ENCODE measurements around the gene ARHGEF28.

ARHGEF28 gene

DNA sequence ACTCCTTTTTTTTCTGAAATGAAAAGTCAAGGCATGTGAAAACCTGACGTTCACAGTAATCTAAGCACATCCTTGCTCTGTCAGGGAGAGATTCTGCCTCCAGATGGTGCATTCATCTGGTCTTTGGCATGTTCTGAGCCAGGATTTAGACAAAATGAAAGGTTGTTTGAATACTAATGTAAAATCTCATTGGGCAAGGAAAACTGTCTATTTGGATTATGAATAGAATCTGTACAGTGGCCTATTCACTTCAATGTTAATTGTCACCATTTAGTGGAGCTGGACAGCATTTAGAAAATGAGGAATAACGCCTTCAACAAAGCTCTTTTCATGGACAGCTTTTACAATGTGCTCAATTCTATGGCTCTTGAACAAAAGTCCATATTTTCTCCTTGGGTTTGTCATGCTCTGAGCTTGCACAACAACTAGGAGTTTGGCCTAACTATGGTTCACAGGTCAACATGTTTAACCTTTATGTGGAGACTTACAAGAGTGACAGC, 28.9 kb downstream of the ARHGEF28 start:
- no peak for DNase-seq

DNA sequence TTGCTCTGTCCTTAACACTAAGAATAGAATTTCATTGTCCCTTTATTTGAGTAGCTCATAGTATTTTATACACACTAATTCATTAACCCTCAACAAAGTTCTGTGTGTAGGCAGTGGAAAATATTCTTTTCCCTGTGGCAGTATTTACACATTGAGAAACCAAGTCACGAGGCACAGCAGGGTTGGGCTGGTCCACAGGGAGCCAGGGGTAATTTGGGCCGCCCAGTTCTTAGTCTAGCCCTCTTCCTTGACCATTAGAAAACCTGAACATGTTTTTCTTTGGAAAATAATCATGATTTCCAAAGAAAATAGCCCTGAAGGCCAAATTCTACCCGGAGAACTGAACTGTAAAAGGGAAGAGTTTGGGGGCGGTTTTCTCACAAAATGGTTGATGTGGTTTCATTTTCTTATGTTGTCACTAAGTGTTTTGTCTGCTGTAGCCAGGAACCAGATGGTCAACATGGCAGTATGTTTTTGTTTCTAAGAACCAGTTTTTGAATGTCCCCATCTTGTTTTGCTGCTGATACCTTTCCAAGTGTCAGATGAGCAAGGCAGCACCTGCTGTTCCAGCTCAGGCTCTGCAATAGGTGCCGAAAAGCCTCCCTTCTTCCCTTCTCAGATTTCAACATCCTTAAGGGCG, 29.6 kb downstream of the ARHGEF28 start:
- no peak for DNase-seq

- no peak for DNase-seq
Measured at GRCh38 chr5:73661753-73662152, 35.8 kb downstream of the ARHGEF28 start.

GRCh38 chr5:73663161-73663859, 37.3 kb downstream of the ARHGEF28 start:
- no peak for DNase-seq

DNA sequence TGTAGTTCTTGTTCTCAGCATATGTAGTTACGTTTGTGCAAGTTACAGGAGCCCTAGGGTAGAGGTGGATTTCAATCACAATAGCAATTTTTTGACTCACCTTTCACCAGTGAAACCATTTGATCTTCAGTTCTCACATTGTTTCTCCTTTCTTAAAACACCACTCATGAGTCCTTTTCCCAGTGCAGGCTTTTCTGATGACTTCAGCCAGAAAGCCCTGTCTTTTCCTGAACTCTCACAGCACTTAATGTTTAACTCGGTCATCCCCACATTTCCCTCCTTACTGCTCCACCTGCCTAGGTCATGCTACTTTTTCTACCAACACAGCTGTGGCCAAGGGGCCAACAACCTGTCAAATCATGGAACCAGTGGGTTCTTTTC, 37.9 kb downstream of the ARHGEF28 start:
- no peak for DNase-seq

DNA sequence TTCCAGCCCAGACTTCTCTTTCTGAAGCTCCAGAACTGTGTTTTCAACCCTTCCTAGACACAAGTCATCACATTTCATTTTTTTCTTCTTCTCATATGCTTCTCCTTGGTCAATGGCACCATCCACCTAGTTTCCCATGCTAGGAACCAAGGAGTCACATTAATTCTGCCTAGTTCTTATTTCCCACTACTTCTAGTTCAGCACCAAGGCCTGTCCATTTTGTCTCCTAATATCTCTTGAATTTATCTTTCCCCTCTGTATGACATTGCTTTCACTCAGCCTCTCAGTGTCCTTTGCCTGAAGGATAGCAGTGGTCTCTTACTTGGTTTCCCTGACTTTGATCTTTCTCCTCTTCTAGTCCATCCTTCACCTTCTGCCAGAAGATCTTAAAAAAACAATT, 38.8 kb downstream of the ARHGEF28 start:
- no peak for DNase-seq

DNA sequence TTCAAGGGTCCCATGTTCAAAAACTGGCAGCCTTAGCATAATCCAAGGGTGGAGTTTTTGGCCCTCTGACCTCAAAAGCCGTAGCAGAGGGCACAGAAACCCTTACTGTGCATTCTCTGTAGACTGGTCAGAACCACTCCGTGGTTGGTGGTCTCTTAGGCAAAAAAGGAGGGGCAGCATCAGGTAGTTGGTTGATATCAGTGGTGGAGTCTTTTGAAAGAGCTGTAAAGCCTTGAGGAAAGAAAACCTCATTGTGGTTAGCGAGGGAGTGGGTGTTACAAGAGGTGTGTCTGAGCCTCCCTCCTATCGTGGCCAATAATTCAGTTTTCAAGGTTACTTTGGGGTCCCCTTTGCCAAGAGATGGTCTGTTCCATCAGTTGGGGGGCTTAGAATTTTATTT, 40.9 kb downstream of the ARHGEF28 start:
- DNase-seq = no peak

GRCh38 chr5:73668017-73668416, 42.0 kb downstream of the ARHGEF28 start:
- DNase-seq = no peak

DNA sequence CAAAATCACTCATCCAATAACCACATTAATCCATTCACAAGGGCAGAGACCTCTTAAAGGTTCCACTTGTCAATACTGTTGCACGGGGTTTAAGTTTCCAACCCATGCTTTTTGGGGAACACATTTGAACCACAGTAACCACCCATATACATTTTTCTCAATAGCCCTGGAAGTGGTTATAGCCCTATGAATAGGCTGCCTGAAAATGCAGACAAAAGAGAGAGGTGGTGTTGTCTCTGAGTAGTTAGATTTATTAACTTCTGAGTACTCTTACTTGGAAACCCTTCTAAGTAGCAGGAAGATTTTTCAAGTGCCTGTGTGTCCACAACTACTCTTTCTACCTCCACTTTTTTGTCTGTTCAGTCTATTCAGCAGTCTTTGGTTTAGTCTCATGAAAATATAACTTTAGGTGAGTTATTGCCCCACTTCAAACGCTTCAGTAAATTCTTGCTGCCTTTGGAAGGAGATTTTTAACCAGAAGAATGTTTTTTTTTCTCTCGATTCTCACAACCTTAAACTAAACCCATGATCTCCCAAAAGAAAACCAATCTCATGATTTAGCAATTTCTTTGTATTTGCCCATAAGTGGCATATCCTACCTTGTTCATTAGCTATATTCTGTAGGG, 42.6 kb downstream of the ARHGEF28 start:
- DNase-seq = peak; percentile 16 to 41

GRCh38 chr5:73670731-73671130, 44.7 kb downstream of the ARHGEF28 start:
- no peak for DNase-seq

DNA sequence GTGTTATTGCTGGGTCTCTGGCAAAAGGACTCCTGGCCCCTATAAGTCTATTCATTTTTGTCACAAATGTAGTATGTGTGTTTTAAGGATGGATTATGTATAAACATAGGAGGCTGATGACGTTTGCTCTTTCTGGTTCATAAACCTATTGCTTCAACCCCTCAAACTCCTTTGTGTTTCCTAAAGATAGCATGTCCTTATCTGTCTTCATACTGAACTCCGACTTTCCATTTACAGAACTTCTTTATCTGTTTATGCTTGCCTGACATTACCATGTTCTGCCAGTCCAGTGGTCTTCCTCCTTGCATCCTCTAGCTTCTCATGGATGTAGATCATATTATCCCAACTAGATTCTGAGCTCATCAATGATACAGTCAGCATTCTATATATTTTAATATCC, 46.1 kb downstream of the ARHGEF28 start:
- no peak for DNase-seq

DNA sequence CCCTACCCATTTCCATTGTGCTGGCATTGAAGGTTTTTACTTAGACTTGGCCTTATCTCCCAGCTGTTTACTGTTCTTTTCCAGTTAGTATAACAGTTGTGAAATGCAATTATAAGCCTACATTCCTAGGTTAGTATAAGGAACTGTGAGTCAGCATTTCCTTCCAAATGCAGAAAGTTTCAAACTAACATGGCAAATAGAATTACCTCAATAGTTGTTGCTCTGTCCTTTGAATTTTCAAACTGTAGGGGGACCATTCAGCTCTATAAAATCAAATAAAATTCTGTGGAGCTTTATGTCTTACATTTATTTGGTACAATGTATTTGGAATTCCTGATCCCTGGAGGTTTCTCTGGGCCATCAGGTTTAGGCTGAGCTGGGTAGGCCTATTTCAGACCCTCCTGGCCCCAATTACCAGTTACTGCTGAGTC, 47.2 kb downstream of the ARHGEF28 start:
- DNase-seq = no peak

DNA sequence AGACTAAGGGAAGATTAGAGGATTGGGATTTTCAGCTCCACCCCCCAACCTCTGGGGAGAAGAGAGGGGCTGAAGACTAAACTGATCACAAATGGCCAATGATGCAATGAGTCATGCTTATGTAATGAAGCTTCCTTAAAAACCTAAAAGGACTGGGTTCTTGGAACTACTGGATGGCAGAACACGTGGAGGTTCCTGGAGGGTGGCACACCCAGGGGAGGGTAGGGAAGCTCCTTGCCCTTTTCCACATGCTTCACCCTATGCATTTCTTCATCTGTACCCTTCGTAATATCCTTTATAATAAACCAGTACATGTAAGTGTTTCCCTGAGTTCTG, 48.6 kb downstream of the ARHGEF28 start:
- no peak for DNase-seq

GRCh38 chr5:73678322-73678740, 52.3 kb downstream of the ARHGEF28 start:
- DNase-seq = no peak

GRCh38 chr5:73678807-73679206, 52.8 kb downstream of the ARHGEF28 start:
- DNase-seq = no peak

DNA sequence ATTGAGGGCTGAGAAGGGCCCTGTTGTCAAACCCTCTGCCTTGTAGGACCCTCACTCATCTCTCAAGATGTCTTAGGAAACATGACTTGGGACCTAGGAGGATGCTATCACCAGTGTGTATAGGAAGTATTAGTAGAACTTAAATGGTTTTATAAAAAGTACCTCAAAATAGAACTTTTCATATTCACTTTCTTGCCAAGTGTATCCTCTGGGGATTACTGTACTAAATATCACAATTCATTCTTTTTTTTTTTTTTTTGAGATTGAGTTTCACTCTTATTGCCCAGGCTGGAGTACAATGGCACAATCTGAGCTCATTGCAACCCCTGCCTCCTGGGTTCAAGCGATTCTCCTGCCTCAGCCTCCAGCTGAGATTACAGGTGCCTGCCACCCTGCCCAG, 56.2 kb downstream of the ARHGEF28 start:
- DNase-seq = no peak

DNA sequence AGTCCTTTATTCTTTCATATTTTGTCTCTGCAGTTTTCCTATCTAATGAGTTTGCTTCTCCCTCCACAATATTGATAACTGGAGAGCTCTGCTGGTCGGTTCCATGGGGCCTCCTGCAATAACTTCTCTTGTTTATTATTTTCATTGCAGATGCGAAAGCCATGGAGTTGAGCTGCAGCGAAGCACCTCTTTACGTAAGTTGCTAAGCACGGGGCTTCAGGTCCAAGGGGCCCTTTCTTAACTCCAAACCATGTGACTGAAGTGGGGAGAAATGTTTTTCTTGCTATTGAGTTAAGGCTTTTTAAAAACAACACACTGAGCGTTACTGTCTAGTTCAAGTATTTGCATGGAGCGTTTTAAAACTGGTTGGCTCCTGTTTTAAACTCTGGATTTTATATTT, 58.7 kb downstream of the ARHGEF28 start:
- no peak for DNase-seq

DNA sequence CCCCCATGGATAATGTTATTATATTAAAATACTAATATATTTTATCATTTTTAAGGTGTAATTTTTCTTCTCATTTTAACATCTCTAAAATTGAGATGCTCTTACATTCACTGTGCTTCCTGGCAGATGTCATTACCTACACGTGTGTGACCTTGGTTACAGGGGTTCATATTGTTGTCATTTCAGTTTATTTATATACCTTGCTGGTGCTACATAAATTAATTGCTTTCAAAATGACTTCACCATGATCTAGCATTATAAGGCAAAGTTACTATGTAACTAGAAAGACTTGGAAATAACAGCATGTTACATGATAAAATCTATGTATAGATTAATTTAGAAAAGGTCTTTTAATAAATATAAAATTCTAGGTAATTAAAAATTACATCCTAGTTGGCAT, 60.9 kb downstream of the ARHGEF28 start:
- no peak for DNase-seq

GRCh38 chr5:73687357-73687756, 61.4 kb downstream of the ARHGEF28 start:
- no peak for DNase-seq

GRCh38 chr5:73690015-73690414, 64.0 kb downstream of the ARHGEF28 start:
- no peak for DNase-seq

GRCh38 chr5:73691302-73692080, 65.5 kb downstream of the ARHGEF28 start:
- no peak for DNase-seq

DNA sequence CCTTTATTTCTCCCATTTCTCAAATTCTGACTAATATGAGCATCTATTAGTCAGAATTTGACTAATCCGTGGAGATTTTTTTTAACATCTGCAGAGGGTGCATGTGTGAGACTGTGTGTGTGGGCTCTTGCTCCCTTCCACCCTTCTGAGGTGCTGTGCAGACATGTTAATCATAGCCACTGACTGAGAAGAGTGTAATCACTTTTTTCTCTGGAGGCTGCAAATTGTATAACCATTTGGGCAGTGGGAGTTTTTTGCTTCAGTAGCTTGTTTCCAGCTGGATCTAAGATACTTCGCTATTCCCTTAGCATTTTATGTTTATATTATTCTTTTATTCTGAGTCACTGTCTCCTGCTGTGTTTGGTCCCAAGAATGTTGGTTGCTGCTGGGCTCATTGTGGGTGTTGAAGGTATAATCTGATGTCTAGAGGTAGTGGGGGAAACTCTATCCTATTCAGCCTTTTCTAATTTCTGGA, 66.2 kb downstream of the ARHGEF28 start:
- no peak for DNase-seq

- DNase-seq = no peak
Measured at GRCh38 chr5:73692981-73693380, 67.0 kb downstream of the ARHGEF28 start.

Measured in NCI-H187 (cell line).